GM19463 (cell line): Measurements from ENCODE around the gene WFIKKN1.

Source experiments
- ATAC-seq: cut with Tn5 transposase; IDR thresholded peaks from one replicate; pipeline ENCODE4 v1.9.1; 2021; ENCODE audit warnings: mild to moderate bottlenecking, moderate library complexity; ENCODE audit not compliant: unreplicated experiment

Gene WFIKKN1

GRCh38 chr16:621526-622105 is 9.2 kb upstream of the WFIKKN1 start:
- ATAC-seq = no peak

- no peak for ATAC-seq
These were observed 7.9 kb upstream of the WFIKKN1 start for GRCh38 chr16:622920-623280.

GRCh38 chr16:624526-625070 is 6.2 kb upstream of the WFIKKN1 start:
- ATAC-seq = no peak

- ATAC-seq = no peak
These were observed 5.4 kb upstream of the WFIKKN1 start for GRCh38 chr16:625117-625976.

GRCh38 chr16:625977-626765 is 4.6 kb upstream of the WFIKKN1 start:
- ATAC-seq = no peak

GRCh38 chr16:626787-627453 is 3.9 kb upstream of the WFIKKN1 start:
- no peak for ATAC-seq

- no peak for ATAC-seq
These were observed 3.1 kb upstream of the WFIKKN1 start for GRCh38 chr16:627454-628239.

GRCh38 chr16:628321-629061 is 2.3 kb upstream of the WFIKKN1 start:
- ATAC-seq = no peak

GRCh38 chr16:629185-629832 is 1.5 kb upstream of the WFIKKN1 start:
- ATAC-seq = no peak

DNA sequence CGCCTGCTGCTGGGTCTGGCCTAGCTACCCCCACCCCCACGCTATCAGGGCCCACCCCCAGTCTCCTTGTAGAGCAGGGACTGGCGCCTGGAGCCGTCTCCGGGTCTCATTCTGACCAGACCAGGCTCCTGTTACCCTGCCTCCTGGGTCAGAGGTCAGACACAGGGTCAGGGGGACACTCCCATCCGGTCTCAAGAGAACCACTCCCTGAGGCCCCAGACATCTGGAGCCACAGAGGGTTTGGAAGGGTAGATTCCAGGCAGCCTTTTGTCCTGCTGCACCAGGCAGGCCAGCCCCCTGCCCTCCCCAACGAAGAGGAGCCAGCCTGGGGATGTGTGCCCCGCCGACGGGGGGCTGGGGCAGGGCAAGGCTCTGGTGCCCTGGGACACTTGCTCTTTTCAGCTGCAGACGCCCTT is 944 bp upstream of the WFIKKN1 start:
- ATAC-seq = no peak

DNA sequence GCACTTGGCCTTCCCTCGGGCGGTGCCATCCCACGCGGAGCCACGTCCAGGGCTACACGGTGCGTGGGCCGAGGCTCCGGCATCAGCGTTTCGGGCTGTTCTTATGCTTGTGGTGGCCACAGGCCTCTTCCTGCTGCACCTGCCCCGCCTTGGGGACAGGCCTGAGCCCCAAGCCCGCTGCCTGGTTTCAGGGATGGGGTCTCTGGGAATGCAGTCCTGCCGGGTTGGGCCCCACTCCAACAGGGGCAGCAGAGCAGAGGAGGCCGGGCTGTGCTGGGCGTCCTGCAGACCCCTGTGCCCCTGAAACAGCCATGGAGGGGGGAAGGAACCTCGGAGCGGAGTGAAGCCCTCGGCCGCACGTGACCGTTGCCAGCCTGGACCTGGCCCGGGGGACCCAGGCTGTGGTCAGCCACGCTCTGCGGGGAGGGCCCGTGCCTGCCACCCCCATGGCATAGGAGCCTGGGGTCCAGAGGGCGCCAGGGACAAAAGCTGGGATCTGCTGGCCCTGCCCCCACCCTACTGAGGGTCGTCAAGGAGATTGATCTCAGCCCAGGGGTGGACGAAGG is 453 bp upstream of the WFIKKN1 start:
- no peak for ATAC-seq

GRCh38 chr16:631808-632358 is 1.1 kb downstream of the WFIKKN1 start:
- ATAC-seq = no peak

DNA sequence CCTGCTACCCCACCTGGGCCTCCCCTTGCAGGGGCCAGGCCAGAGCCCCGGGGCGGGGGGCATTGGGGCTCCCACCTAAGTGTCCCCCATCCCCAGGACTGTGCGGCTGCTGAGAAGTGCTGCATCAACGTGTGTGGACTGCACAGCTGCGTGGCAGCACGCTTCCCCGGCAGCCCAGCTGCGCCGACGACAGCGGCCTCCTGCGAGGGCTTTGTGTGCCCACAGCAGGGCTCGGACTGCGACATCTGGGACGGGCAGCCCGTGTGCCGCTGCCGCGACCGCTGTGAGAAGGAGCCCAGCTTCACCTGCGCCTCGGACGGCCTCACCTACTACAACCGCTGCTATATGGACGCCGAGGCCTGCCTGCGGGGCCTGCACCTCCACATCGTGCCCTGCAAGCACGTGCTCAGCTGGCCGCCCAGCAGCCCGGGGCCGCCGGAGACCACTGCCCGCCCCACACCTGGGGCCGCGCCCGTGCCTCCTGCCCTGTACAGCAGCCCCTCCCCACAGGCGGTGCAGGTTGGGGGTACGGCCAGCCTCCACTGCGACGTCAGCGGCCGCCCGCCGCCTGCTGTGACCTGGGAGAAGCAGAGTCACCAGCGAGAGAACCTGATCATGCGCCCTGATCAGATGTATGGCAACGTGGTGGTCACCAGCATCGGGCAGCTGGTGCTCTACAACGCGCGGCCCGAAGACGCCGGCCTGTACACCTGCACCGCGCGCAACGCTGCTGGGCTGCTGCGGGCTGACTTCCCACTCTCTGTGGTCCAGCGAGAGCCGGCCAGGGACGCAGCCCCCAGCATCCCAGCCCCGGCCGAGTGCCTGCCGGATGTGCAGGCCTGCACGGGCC is 1.9 kb downstream of the WFIKKN1 start:
- no peak for ATAC-seq

GRCh38 chr16:633336-634050 is 2.7 kb downstream of the WFIKKN1 start:
- ATAC-seq = no peak

GRCh38 chr16:634051-634670 is 3.4 kb downstream of the WFIKKN1 start:
- no peak for ATAC-seq

GRCh38 chr16:634996-635395 is 4.2 kb downstream of the WFIKKN1 start:
- ATAC-seq = no peak
